Activated T-cell treated with anti-CD3 and anti-CD28 coated beads, Interleukin-2, amount 50 U/mL, for 72 hours (primary cell): ENCODE measurements around the gene LSM4. TPM values are rescaled to one million over a fixed set of nuclear protein-coding genes. Genes with fewer than 3 reads are reported as not detected.

Experiments used
- ATAC-seq, 2 donors: fragments of 150-1000 bp; cut with Tn5 transposase; replicated peaks in 1 of 2; 2 replicates each; pipeline ENCODE4 v1.10.0; 2021; ENCODE audit warnings: moderate library complexity in 2 of 2, mild to moderate bottlenecking in 1 of 2
- DNase-seq, 2 donors: peaks; one replicate each; pipeline ENCODE4 v3.0.0; 2021 to 2022; ENCODE audit warnings: mixed read lengths in 1 of 2
- H3K27ac Mint-ChIP-seq: one replicate; pipeline ENCODE4 v1.8.0; 2022; ENCODE audit warnings: mild to moderate bottlenecking, moderate library complexity, mixed read lengths
- H3K27me3 Mint-ChIP-seq: one replicate; pipeline ENCODE4 v1.8.0; 2022; ENCODE audit warnings: low read depth, mixed read lengths
- H3K36me3 Mint-ChIP-seq, 2 donors: one replicate each; pipeline ENCODE4 v1.8.0; 2022; ENCODE audit warnings: mixed read lengths in 2 of 2, mild to moderate bottlenecking in 1 of 2; ENCODE audit not compliant: insufficient read depth in 2 of 2
- H3K4me1 Mint-ChIP-seq: one replicate; pipeline ENCODE4 v1.8.0; 2022; ENCODE audit warnings: low read depth, mixed read lengths
- H3K4me3 Mint-ChIP-seq, 2 donors: one replicate each; pipeline ENCODE4 v1.8.0; 2022; ENCODE audit warnings: mild to moderate bottlenecking in 2 of 2, mixed read lengths in 2 of 2, moderate library complexity in 2 of 2
- H3K9me3 Mint-ChIP-seq, 2 donors: one replicate each; pipeline ENCODE4 v1.8.0; 2022; ENCODE audit warnings: mixed read lengths in 2 of 2
- total RNA-seq, 2 donors: library from RNA; stranded (reverse); gene quantifications; one replicate each; pipeline ENCODE4 v1.2.3, GENCODE V29; 2022

LSM4 gene
- total RNA-seq, 2 donors from 2014 or later: 178 to 250 TPM

DNA sequence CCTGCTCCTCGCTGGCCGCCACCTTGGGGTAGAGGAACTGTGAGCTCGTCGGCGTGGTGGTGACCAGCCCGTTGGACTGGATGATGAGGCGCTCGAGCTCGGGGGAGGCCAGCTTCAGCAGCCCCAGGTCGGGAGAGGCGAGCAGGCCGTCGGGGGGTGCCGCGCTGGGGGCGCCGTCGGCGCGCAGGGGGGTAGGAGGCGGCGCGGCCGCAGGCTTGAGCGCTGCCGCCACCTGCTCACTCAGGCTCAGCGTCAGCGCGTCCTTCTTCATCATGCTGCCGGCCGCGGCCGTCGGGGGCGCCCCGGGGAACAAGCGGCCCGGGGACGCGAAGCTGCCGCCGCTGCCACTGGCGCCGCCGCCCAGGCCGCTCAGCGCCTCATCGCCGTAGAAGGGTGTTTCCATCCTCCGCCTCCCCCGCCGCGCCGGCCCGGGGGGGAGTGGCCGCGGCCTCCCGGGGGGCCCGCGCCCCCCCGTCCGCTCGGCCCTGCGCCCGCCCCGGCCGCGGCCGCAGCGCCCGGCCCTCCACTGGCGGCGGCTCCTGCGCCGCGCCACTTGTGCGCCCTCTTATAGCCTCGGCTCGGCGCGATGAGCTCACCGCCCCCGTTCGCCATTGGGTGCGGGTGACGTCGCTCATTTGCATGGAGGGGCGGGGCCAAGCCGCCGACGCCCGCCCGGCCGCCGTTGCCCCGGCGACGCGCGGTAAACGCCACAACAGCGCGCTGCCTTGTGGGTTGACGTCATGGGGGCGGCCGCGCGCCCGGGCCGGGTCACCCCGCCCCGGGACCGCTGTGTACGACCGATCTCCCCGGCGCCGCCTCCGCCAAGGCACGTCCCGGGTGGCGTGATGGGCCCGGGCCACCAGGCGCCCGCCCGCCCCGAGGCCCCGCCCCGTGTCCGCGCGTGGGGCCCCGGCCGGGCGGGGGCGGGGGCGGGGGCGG is 41.5 kb downstream of the LSM4 start, which contains the start of gene JUND:
TSS of gene JUND (minus strand) at position 541 of the 939 bp plus-strand sequence. CDS start at position 403, 138 bp downstream.
- peak within 1 kb of the TSS; percentile 95 for H3K27ac Mint-ChIP-seq
- H3K4me3 Mint-ChIP-seq: peak within 1 kb of the TSS; percentile 97 to 99
- no peaks in the 10 kb centered on the region for H3K27me3 Mint-ChIP-seq
- DNase-seq (peak; percentile 99), ATAC-seq (peak; percentile 73 to 75)
- peaks cover 67% of the 10 kb centered on the region for H3K4me1 Mint-ChIP-seq
- H3K9me3 Mint-ChIP-seq: peaks cover 0 to 1% of the 10 kb centered on the region in 2 donors
- H3K36me3 Mint-ChIP-seq: peaks cover 18 to 25% of the 10 kb centered on the region in 2 donors

DNA sequence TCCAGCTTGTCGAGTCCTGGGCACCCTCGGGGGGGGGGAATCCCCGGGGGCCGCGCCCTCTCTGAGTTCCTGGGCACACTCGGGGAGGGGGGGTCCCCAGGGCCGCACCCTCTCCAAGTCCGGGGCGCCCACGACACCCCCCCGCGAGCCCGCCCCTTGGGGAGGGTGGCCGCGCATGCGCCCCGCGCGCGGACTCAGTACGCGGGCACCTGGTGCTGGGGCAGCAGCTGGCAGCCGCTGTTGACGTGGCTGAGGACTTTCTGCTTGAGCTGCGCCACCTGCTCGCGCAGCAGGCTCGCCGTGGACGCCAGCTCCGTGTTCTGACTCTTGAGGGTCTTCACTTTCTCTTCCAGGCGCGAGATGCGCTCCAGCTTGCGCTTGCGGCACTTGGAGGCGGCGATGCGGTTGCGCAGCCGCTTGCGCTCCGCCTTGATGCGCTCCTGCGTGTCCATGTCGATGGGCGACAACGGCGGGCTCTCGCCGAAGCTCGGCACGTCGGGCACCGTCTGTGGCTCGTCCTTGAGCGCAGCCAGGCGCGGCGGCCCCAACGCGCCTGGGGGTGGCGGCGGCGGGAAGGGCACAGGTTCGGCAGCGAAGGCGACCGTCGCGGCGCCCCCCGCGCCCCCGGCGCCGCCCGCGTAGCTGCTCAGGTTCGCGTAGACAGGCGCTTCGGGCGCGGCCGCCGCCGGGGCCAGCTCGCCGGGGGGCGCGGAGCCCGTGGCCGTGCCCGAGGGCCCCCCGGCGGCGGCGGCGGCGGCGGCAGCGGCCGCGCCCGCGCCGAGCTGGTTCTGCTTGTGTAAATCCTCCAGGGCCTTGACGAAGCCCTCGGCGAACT is 42.4 kb downstream of the LSM4 start:
- Mint-ChIP-seq H3K27me3 (no peaks in the 10 kb centered on the region), H3K9me3 (no peaks in the 10 kb centered on the region), H3K36me3 (peaks cover 15 to 25% of the 10 kb centered on the region in 2 donors), H3K4me1 (peaks cover 61% of the 10 kb centered on the region), H3K27ac (peak overlapping the region; percentile 95), H3K4me3 (peak overlapping the region; percentile 97 to 99)
- ATAC-seq (peak; percentile 20 to 26), DNase-seq (peak; percentile 86 to 87)

DNA sequence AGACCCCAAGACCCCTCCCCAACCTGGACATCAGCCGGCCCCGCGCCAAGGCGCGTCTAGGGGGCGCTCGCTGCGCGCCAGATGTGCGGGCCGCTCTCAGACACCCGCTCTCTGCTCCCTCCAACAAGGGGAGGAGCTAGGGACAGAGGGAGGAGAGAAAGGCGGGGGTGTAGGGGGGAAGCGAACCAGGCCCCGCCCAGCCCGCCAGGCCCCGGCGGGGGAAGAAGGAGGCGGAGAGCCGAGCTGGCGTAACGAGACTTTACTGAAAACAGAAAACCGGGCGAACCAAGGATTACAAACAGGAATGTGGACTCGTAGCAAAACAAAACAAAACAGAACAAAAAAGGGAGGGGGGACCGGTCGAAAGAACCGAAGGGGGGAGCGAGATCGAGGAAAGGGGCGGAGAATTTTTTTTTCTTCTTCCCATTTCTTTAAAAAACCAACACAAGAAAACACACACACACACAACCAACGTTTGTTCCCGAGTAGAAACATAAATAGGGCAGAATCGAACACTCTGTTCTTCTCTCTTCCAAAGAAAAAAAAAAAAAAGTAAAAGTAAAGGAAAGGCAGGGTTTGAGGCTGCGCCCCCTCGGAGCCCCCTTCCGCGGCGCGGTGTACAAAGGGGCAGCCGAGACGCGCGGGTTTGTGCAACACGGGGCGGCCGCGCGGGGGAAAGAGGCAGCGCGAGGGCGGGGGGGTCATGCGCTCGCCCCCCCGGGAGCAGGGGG is 43.2 kb downstream of the LSM4 start:
- Mint-ChIP-seq H3K36me3 (peaks cover 15 to 22% of the 10 kb centered on the region in 2 donors), H3K27ac (peak overlapping the region; percentile 89), H3K4me1 (peaks cover 61% of the 10 kb centered on the region), H3K4me3 (peak overlapping the region; percentile 97 to 99), H3K9me3 (no peaks in the 10 kb centered on the region), H3K27me3 (no peaks in the 10 kb centered on the region)
- DNase-seq (peak; percentile 94 to 95), ATAC-seq (peak; percentile 38 to 41)

DNA sequence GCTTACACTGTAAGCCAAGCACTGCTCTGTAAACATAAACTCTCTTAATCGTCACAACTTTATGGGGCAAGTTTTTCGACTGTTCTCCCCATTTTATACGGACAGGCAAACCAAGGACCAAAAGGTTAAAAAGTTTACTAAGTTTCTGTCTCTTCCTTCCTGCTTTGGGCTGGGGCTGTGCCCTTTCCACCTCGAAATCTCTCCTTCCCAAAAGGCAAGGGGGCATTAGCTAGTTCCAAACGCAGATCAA is 43.7 kb downstream of the LSM4 start:
- no peak for ATAC-seq
- H3K27me3 Mint-ChIP-seq: no peaks in the 10 kb centered on the region
- no peaks in the 10 kb centered on the region for H3K9me3 Mint-ChIP-seq
- H3K4me1 Mint-ChIP-seq: peaks cover 60% of the 10 kb centered on the region
- H3K27ac Mint-ChIP-seq: peak overlapping the region; percentile 89
- peaks cover 15 to 22% of the 10 kb centered on the region in 2 donors for H3K36me3 Mint-ChIP-seq
- H3K4me3 Mint-ChIP-seq: peak overlapping the region; percentile 97 to 99
- DNase-seq: no peak

DNA sequence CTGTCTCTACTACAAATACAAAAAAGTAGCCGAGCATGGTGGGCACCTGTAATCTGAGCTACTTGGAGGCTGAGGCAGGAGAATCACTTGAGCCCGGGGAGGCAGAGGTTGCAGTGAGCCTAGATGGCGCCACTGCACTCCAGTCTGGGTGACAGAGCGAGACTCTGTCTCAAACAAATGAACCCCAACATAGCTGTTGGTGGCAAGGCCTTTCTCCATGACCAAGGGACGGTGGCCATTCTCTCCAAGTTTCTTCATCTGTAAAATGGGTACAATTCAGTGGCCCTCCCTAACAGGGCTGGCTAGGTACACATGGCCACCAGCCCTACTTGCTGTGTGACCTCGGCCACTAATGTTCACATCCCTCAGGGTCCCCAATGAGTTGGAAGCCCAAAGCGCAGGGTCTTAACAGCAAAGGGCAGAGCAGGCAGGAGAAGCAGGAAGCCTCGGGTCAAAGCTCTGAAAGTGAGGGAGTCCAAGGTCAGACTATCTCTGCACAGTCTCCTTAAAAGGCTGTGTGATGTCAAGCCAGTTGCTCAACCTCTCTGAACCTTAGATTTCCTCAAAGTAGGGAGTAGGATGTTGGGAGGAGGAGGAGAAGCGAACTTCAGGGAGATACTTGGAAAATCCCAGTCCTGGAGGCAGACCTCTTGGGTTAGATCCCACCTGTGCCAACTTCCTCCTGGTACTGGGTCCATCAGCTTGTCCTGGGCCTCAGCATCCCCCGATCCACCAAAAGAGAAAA is 44.2 kb downstream of the LSM4 start:
- H3K27ac Mint-ChIP-seq: peak overlapping the region; percentile 89
- H3K4me1 Mint-ChIP-seq: peaks cover 58% of the 10 kb centered on the region
- no peaks in the 10 kb centered on the region for H3K27me3 Mint-ChIP-seq
- peaks cover 15 to 22% of the 10 kb centered on the region in 2 donors for H3K36me3 Mint-ChIP-seq
- no peak for ATAC-seq
- no peaks in the 10 kb centered on the region for H3K9me3 Mint-ChIP-seq
- H3K4me3 Mint-ChIP-seq: peak overlapping the region; percentile 97 to 99
- peak; percentile 50 to 68 for DNase-seq

DNA sequence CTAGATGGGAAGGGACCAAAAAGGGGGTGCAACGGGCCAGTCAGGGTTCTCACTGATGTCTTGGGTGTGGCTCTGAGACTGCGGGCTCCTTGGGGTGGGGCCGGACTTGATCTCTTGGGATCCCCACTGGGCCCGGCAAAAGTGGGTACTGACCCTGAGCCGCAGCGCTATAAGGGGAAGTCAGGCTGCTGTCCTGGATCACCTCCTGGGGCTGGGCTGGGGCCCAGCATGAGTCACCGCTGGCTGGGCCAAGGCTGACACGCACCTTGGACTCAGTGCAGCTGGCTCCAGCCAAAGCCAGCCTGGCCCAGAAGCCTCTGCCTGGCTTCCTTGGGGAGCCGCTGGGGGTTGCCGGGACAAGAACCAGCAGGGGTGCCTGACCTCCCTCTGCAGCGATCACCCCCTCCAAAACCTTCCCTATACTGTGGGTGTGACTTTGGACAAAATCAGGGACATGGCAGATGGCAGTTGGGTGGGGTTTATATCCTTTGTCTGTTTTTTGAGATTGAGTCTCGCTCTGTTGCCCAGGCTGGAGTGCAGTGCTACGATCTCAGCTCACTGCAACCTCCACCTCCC is 48.0 kb downstream of the LSM4 start:
- no peak overlapping the region for H3K27ac Mint-ChIP-seq
- H3K36me3 Mint-ChIP-seq: peaks cover 10 to 18% of the 10 kb centered on the region in 2 donors
- peaks cover 44% of the 10 kb centered on the region for H3K4me1 Mint-ChIP-seq
- DNase-seq (peak in 1 of 2 donors; percentile 37), ATAC-seq (peak; percentile 17 to 26)
- no peaks in the 10 kb centered on the region for H3K9me3 Mint-ChIP-seq
- no peaks in the 10 kb centered on the region for H3K27me3 Mint-ChIP-seq
- no peak overlapping the region for H3K4me3 Mint-ChIP-seq

DNA sequence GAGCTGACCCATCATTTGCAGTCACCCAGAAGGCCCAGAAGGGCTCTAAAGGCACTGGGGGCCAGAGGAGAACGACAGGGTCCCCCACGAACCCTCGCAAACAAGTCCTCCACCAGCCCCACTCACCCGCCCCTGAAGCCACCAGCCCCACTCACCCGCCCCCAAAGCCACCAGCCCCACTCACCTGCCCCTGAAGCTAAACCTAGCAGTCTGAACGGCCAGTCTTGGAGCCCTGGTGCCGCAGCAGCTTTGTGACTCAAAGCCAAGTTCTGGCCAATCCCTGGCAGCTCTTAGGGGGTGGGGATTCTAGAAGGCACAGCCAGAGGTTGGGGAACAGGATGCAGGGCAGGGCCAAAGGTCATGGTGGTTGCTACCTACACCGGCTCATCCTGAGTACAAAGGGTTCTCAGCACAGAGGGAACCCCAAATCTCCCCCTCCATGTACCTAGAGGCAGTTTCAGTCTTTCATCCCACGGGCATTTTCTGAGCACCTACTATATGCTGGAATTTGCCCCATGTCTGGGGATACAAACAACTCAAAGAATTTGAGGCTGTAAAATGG is 48.6 kb downstream of the LSM4 start, which contains the start of gene IQCN:
TSS of gene IQCN (minus strand) at position 234 of the 562 bp plus-strand sequence. CDS start 4,974 bp downstream, outside the sequence.
- H3K4me1 Mint-ChIP-seq: peaks cover 41% of the 10 kb centered on the region
- H3K27ac Mint-ChIP-seq: no peak within 1 kb of the TSS
- DNase-seq (peak; percentile 31 to 48), ATAC-seq (peak; percentile 26 to 43)
- H3K9me3 Mint-ChIP-seq: no peaks in the 10 kb centered on the region
- peaks cover 4 to 13% of the 10 kb centered on the region in 2 donors for H3K36me3 Mint-ChIP-seq
- H3K4me3 Mint-ChIP-seq: peak within 1 kb of the TSS in 1 of 2 donors; percentile 29
- no peaks in the 10 kb centered on the region for H3K27me3 Mint-ChIP-seq

DNA sequence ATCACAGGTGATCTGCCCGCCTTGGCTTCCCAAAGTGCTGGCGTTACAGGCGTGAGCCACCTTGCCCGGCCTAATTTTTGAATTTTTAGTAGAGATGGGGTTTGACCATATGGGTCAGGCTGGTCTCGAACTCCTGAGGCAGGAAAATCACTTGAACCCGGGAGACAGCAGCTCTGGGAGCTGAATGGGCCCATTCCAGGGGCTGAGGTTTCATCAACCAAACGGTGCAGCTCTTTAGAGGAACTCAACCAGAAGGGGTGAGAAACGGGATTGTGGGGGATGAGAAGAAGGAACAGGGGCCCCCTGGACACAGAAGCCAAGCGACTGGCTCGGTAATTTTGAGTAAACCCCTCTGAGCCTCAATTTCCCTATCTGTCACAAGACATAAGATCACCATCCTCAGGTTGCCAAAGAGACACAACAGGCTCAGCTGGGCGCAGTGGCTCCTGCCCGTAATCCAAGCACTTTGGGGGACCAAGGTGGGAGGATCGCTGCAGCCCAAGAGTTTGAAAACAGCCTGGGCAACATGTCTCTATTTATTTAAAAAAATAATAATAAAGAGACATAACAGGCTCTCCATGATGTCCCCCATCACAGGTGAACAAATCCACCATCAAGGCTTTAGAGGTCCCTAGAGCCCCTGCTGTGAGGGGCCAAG is 49.2 kb downstream of the LSM4 start:
- peaks cover 1 to 8% of the 10 kb centered on the region in 2 donors for H3K36me3 Mint-ChIP-seq

DNA sequence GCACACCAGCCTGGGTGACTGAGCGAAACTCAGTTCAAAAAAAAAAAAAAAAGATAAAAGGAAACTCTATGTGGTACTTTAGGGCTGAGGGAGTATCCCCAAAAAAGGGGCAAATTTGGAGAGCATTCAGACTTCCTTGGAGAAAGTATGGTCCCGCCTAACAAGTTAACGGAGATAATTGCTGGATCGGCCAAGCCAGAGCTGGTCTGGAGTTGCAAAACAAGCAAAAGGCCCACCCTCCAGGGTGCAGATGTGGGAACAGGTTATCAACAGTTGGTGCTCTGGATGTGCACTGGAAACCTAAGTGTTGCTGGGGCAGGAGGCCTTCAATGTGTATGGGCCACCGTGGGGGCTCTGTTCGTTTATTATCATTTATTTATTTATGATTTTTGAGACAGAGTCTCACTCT is 51.4 kb downstream of the LSM4 start:
- Mint-ChIP-seq H3K4me3 (no peak overlapping the region), H3K9me3 (no peaks in the 10 kb centered on the region), H3K4me1 (peaks cover 15% of the 10 kb centered on the region), H3K36me3 (no peaks in the 10 kb centered on the region), H3K27ac (no peak overlapping the region), H3K27me3 (no peaks in the 10 kb centered on the region)
- no peak for DNase-seq
- no peak for ATAC-seq

More for the DNA sequence above, 49.2 kb downstream of the LSM4 start:
- Mint-ChIP-seq H3K4me1 (peaks cover 34% of the 10 kb centered on the region), H3K27me3 (no peaks in the 10 kb centered on the region), H3K4me3 (no peak overlapping the region), H3K27ac (no peak overlapping the region), H3K9me3 (no peaks in the 10 kb centered on the region)
- ATAC-seq (no peak), DNase-seq (no peak)

DNA sequence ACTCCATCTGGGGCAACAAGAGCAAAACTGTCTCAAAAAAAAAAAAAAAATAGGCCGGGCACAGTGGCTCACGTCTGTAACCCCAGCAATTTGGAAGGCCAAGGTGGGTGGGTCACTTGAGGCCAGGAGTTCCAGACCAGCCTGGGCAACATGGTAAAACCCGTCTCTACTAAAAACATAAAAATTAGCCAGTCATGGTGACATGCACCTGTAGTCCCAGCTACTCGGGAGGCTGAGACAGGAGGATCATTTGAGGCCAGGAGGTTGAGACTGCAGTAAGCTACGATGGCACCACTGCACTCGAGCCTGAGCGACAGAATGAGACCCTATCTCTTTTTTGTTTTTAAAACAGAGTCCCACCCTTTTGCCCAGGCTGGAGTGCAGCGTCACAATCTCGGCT is 52.5 kb downstream of the LSM4 start:
- DNase-seq (no peak), ATAC-seq (no peak)
- Mint-ChIP-seq H3K27ac (no peak overlapping the region), H3K4me1 (peaks cover 11% of the 10 kb centered on the region), H3K36me3 (no peaks in the 10 kb centered on the region), H3K27me3 (no peaks in the 10 kb centered on the region), H3K4me3 (no peak overlapping the region), H3K9me3 (no peaks in the 10 kb centered on the region)

DNA sequence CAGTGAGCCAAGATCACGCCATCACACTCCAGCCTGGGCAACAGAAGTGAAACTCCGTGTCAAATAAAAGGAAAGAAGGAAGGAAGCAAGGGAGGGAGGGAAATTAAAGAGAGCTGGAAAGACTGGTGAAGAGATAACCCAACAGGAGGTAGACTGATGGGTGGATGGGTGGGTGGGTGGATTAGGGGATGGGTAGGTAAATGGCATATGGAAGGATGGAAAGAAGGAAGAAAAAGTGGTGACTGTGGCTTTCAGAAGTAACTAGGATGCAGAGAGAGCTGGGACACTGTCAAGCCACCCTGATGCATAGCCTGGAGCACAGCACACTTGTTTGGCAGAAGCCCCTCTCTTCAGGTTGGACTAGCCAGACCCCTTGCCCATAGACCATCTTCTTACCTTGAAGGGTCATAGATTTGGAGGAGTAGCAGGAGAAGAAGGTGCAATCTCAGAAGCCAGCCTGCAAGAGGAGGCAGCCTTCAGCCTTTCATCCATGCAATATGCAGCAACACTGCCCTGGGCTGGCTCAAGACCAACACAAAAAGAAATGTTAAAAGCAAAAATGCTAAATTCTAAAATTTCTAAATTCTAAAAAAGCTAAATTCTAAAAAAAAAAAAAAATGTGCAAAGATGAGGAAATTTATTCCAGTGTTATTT is 53.7 kb downstream of the LSM4 start:
- DNase-seq (no peak), ATAC-seq (no peak)
- Mint-ChIP-seq H3K36me3 (no peaks in the 10 kb centered on the region), H3K27ac (peak overlapping the region; percentile 69), H3K27me3 (no peaks in the 10 kb centered on the region), H3K9me3 (no peaks in the 10 kb centered on the region), H3K4me1 (no peaks in the 10 kb centered on the region), H3K4me3 (no peak overlapping the region)
